Ovary (tissue), 3 donors: ENCODE data around the gene DST.

Experiments used
- CTCF ChIP-seq, 3 donors: fragments of 450-650 bp in 2 of 3; fragments of 200-600 bp in 1 of 3; IDR thresholded peaks; one replicate each; pipeline versions ENCODE4 v1.5.1 to v1.8.0; 2016 to 2022; ENCODE audit warnings: antibody characterized with exemption in 3 of 3, mild to moderate bottlenecking in 1 of 3
- EP300 ChIP-seq: sonication (generic); formaldehyde crosslinking; IDR thresholded peaks from one replicate; pipeline ENCODE4 v1.6.1; 2017; ENCODE audit warnings: antibody characterized with exemption
- POLR2A ChIP-seq: fragments of 450-650 bp; IDR thresholded peaks from one replicate; pipeline ENCODE4 v1.6.1; 2017; ENCODE audit warnings: antibody characterized with exemption, mild to moderate bottlenecking, moderate library complexity
- donor health status: DM: no; HTN: no; CAD: no.

GRCh38 chr6:56486681-56487080, 156.0 kb downstream of the DST start:
- no peak for TF ChIP-seq CTCF (IDR thresholded peaks at IDR 0.05)
- TF ChIP-seq EP300 = no peak
- TF ChIP-seq POLR2A = no peak
